Suprapubic skin (tissue), 4 donors: Measurements from ENCODE around the gene BST1. TPM values are rescaled to one million over a fixed set of nuclear protein-coding genes. Genes with fewer than 3 reads are reported as not detected.

Source experiments
- DNase-seq, 2 donors: peaks; one replicate each; pipeline ENCODE4 v3.0.0-alpha.2; 2019; ENCODE audit warnings: low spot score in 2 of 2
- H3K27ac ChIP-seq: fragments of 200-600 bp; sonication (generic); one replicate; pipeline ENCODE4 v1.5.1; 2019
- H3K27me3 ChIP-seq: fragments of 200-600 bp; sonication (generic); one replicate; pipeline ENCODE4 v1.5.1; 2019
- H3K36me3 ChIP-seq: fragments of 200-600 bp; sonication (generic); one replicate; pipeline ENCODE4 v1.5.1; 2019
- H3K4me1 ChIP-seq: fragments of 200-600 bp; sonication (generic); one replicate; pipeline ENCODE4 v1.5.1; 2019
- H3K4me3 ChIP-seq: fragments of 200-600 bp; sonication (generic); one replicate; pipeline ENCODE4 v1.5.1; 2019; ENCODE audit warnings: mild to moderate bottlenecking
- H3K9me3 ChIP-seq: fragments of 200-600 bp; sonication (generic); one replicate; pipeline ENCODE4 v1.5.1; 2019
- EP300 ChIP-seq: sonication (generic); formaldehyde crosslinking; IDR thresholded peaks from one replicate; pipeline ENCODE4 v1.6.1; 2017; ENCODE audit warnings: antibody characterized with exemption
- POLR2A ChIP-seq, 2 donors: fragments of 450-650 bp; IDR thresholded peaks; one replicate each; pipeline ENCODE4 v1.6.1; 2017; ENCODE audit warnings: antibody characterized with exemption in 2 of 2, mild to moderate bottlenecking in 2 of 2, moderate library complexity in 2 of 2
- POLR2AphosphoS5 ChIP-seq, 3 donors: sonication (generic); formaldehyde crosslinking; IDR thresholded peaks; one replicate each; pipeline ENCODE4 v1.6.1; 2017; ENCODE audit warnings: antibody characterized with exemption in 3 of 3
- WGBS: methylation state at CpG from one replicate; pipeline ENCODE4 v1.1.5; 2018; 5-methylcytosine and 5-hydroxymethylcytosine counted together
- total RNA-seq, 4 donors: library from RNA; depleted of rRNA; stranded (reverse); fragments of >200 nt; gene quantifications; one replicate each; pipeline ENCODE4 v1.1.0, GENCODE V29; 2016
- TF ChIP-seq, protein P1 (sequence below), 2 donors: fragments of 200-600 bp in 1 of 2; fragments of 450-650 bp in 1 of 2; sonication (generic) in 1 of 2; IDR thresholded peaks; one replicate each; pipeline ENCODE4 v1.5.1; 2016 to 2019; ENCODE audit warnings: antibody characterized with exemption in 2 of 2, mild to moderate bottlenecking in 1 of 2, moderate library complexity in 1 of 2

The BST1 gene
- total RNA-seq, 4 donors from 2014 or later = 2.2 to 8.4 (median 4.0) TPM

DNA sequence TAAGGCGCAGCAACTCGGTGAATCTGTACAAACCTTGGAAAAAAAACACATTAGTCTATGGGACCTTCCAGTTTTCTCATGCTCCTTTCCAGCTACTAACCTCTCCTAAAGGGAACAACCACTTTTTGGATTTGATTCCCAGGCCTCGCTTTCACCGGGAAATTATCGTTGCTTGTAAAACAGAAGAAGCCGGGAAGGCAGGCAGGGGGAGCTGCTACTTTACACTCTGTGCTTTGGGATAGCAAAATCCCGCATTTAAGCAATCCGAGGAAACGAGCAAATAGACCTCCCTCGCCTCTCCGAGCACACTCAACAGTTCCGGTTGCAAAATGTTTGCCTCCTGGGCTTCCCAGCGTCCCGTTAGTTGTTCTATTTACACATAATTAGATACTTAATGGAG is 76.4 kb downstream of the BST1 start:
- H3K4me3 ChIP-seq = peak overlapping the region; percentile 50
- H3K36me3 ChIP-seq = no peaks in the 10 kb centered on the region
- no peak for TF ChIP-seq POLR2AphosphoS5 (IDR thresholded peaks at IDR 0.05)
- TF ChIP-seq, protein P1, sequence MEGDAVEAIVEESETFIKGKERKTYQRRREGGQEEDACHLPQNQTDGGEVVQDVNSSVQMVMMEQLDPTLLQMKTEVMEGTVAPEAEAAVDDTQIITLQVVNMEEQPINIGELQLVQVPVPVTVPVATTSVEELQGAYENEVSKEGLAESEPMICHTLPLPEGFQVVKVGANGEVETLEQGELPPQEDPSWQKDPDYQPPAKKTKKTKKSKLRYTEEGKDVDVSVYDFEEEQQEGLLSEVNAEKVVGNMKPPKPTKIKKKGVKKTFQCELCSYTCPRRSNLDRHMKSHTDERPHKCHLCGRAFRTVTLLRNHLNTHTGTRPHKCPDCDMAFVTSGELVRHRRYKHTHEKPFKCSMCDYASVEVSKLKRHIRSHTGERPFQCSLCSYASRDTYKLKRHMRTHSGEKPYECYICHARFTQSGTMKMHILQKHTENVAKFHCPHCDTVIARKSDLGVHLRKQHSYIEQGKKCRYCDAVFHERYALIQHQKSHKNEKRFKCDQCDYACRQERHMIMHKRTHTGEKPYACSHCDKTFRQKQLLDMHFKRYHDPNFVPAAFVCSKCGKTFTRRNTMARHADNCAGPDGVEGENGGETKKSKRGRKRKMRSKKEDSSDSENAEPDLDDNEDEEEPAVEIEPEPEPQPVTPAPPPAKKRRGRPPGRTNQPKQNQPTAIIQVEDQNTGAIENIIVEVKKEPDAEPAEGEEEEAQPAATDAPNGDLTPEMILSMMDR (IDR thresholded peaks at IDR 0.05) = peak in 1 of 2 donors; percentile 9
- no peaks in the 10 kb centered on the region for H3K9me3 ChIP-seq
- WGBS = 1% methylated on average over 14 of the region's 14 CpGs
- H3K4me1 ChIP-seq = peaks cover 18% of the 10 kb centered on the region
- DNase-seq = peak in 1 of 2 donors; percentile 60
- H3K27ac ChIP-seq = no peak overlapping the region
- H3K27me3 ChIP-seq = peaks cover 9% of the 10 kb centered on the region

DNA sequence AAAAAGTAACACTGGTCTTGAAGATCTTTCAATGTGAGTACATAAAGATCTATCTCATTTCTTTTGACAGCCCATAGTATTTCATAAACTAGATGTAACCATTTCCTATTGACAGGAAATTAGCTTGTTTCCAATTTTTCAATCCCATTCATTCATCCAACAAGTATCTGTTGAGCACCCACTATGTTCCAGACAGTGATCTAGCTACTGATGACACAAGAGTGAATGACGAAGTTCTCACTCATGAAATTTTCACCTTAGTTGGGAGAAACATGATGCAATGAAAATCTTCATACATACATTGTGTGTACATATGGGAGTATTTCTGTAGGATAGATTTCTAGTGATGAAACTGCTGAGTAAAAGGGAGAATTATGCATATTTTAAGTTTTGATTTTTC is 76.9 kb downstream of the BST1 start:
- peaks cover 18% of the 10 kb centered on the region for H3K4me1 ChIP-seq
- H3K9me3 ChIP-seq = no peaks in the 10 kb centered on the region
- H3K27ac ChIP-seq = no peak overlapping the region
- DNase-seq = no peak
- peak overlapping the region; percentile 50 for H3K4me3 ChIP-seq
- TF ChIP-seq POLR2AphosphoS5 (IDR thresholded peaks at IDR 0.05) (no peak), POLR2A (IDR thresholded peaks at IDR 0.05) (no peak), EP300 (no peak)
- TF ChIP-seq, protein P1 (IDR thresholded peaks at IDR 0.05) = no peak
- 82% methylated on average over 1 of the region's 1 CpG for WGBS
- no peaks in the 10 kb centered on the region for H3K36me3 ChIP-seq
- H3K27me3 ChIP-seq = peaks cover 9% of the 10 kb centered on the region

DNA sequence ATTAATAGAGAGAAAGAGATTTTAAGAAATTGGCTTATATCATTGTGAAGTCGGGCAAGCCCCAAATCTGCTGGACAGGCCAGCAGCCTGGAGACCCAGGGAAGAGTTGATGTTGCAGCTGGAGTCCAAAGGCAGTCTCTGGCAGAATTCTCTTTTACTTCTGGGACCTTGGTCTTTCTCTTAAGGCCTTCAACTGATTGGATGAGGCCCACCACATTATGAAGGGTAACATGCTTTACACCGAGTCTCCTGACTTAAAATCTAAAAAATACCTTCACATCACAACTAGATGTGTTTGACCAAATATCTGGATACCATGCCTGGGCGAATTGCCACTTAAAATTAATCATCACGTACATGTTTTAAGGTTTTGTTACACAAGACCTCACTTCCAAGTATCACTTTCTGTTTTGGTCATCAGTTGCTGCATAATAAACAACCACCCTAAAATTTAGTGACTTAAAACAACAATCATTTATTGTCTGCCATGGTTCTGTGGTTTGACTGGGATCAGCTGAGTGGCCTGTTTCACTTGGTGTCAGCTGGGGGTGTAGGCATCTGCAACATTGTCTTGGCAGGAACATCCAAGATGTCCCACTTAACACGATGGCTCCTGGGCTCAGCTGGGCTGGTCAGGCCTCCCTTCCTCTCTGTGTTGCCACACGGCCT is 78.7 kb downstream of the BST1 start:
- H3K27ac ChIP-seq = no peak overlapping the region
- WGBS = 78% methylated on average over 6 of the region's 6 CpGs

More for the DNA sequence above, 78.7 kb downstream of the BST1 start:
- Histone ChIP-seq H3K9me3 (no peaks in the 10 kb centered on the region), H3K36me3 (no peaks in the 10 kb centered on the region), H3K27me3 (peaks cover 11% of the 10 kb centered on the region), H3K4me1 (peaks cover 18% of the 10 kb centered on the region), H3K4me3 (no peak overlapping the region)
- no peak for TF ChIP-seq EP300
- TF ChIP-seq, protein P1 (IDR thresholded peaks at IDR 0.05) = no peak
- no peak for TF ChIP-seq POLR2AphosphoS5 (IDR thresholded peaks at IDR 0.05)
- no peak for TF ChIP-seq POLR2A (IDR thresholded peaks at IDR 0.05)
- DNase-seq = no peak

Other genes with a start within 250 kb of the BST1 start
- gene CC2D2A, start 233.2 kb upstream of the BST1 start, total RNA-seq = 10 to 100 TPM in 1 of 4 donors, 1 to 10 TPM in 3; 2.8 to 12.5 (median 7.9) TPM
- gene FBXL5, start 47.7 kb upstream of the BST1 start, total RNA-seq = 100 to 1,000 TPM in 2 of 4 donors, 10 to 100 TPM in 2; 73.2 to 120 (median 93.7) TPM
- 10 to 100 TPM; 18.6 to 39.0 (median 27.5) TPM for gene FAM200B, start 21.2 kb upstream of the BST1 start, total RNA-seq
- under 1 TPM; 0.15 to 0.62 (median 0.39) TPM for gene CD38, start 75.3 kb downstream of the BST1 start, total RNA-seq
- gene FGFBP1, start 235.7 kb downstream of the BST1 start, total RNA-seq = 100 to 1,000 TPM in 2 of 4 donors, 10 to 100 TPM in 2; 28.7 to 178 (median 113) TPM